WTC11 (cell line): Measurements from ENCODE around the gene HORMAD1. TPM values are rescaled to one million over a fixed set of nuclear protein-coding genes. Genes with fewer than 3 reads are reported as not detected.
"Not testable (repeated sequence)": the region's sequence is repeated elsewhere in the genome, so short reads cannot be mapped to it uniquely, and the experiment has no call there.

ENCODE experiments used
- ATAC-seq: fragments of 200-7000 bp; cut with Tn5 transposase; 2 replicates; pipeline ENCODE4 v1.10.0; 2021; ENCODE audit warnings: mild to moderate bottlenecking, moderate library complexity
- CTCF ChIA-PET: fragments of 300-600 bp; sonication (Branson Sonifier 250); formaldehyde crosslinking; loops from one replicate; lab custom pipeline; 2021; ENCODE audit warnings: antibody characterized with exemption; lab: Charles Lee
- POLR2A ChIA-PET: fragments of 350-600 bp; sonication (Branson Sonifier 250); formaldehyde crosslinking; loops from one replicate; lab custom pipeline; 2021; ENCODE audit warnings: antibody characterized with exemption; lab: Charles Lee
- DNase-seq: peaks from one replicate; pipeline ENCODE4 v3.0.0; 2021; ENCODE audit warnings: low spot score
- H3K27ac Mint-ChIP-seq: 2 replicates; pipeline ENCODE4 v1.8.0; 2021; ENCODE audit warnings: mixed read lengths
- H3K27me3 Mint-ChIP-seq: 2 replicates; pipeline ENCODE4 v1.8.0; 2021; ENCODE audit warnings: low read depth, mild to moderate bottlenecking, moderate library complexity, mixed read lengths
- H3K36me3 Mint-ChIP-seq: 2 replicates; pipeline ENCODE4 v1.8.0; 2021; ENCODE audit warnings: mixed read lengths
- H3K4me1 Mint-ChIP-seq: 2 replicates; pipeline ENCODE4 v1.8.0; 2022; ENCODE audit warnings: mixed read lengths
- H3K4me3 Mint-ChIP-seq: 2 replicates; pipeline ENCODE4 v1.8.0; 2021; ENCODE audit warnings: mild to moderate bottlenecking, moderate library complexity, mixed read lengths
- H3K9me3 Mint-ChIP-seq: 2 replicates; pipeline ENCODE4 v1.8.0; 2021; ENCODE audit warnings: mixed read lengths
- ATF3 ChIP-seq: sonication (generic); formaldehyde crosslinking; conservative IDR thresholded peaks from 2 replicates; pipeline ENCODE4 v1.8.1; 2022; ENCODE audit warnings: mild to moderate bottlenecking, missing genetic modification reagents
- HMGA2 ChIP-seq: fragments of 250-450 bp; sonication (Bioruptor Pico); IDR thresholded peaks from 2 replicates; pipeline ENCODE4 v1.4.0; 2021; ENCODE audit warnings: mild to moderate bottlenecking, moderate library complexity
- JAZF1 ChIP-seq: fragments of 250-450 bp; sonication (Bioruptor Pico); IDR thresholded peaks from 2 replicates; pipeline ENCODE4 v1.9.0; 2021; ENCODE audit warnings: moderate library complexity, mild to moderate bottlenecking, inconsistent platforms
- JUN ChIP-seq: sonication (generic); formaldehyde crosslinking; IDR thresholded peaks from 2 replicates; pipeline ENCODE4 v1.8.0; 2023; ENCODE audit warnings: mild to moderate bottlenecking, missing genetic modification reagents
- NFE2L1 ChIP-seq: sonication (generic); formaldehyde crosslinking; IDR thresholded peaks from 2 replicates; pipeline ENCODE4 v1.8.1; 2023; ENCODE audit warnings: missing genetic modification reagents
- RORB ChIP-seq: fragments of 250-450 bp; sonication (Bioruptor Pico); IDR thresholded peaks from 2 replicates; pipeline ENCODE4 v1.9.0; 2021; ENCODE audit warnings: mild to moderate bottlenecking
- SMAD4 ChIP-seq: sonication (generic); formaldehyde crosslinking; IDR thresholded peaks from 2 replicates; pipeline ENCODE4 v1.8.0; 2022; ENCODE audit warnings: mild to moderate bottlenecking, missing genetic modification reagents
- SOX15 ChIP-seq: fragments of 250-450 bp; sonication (Bioruptor Pico); IDR thresholded peaks from 2 replicates; pipeline ENCODE4 v1.9.0; 2021; ENCODE audit warnings: mild to moderate bottlenecking
- TCF7 ChIP-seq: sonication (generic); formaldehyde crosslinking; IDR thresholded peaks from 2 replicates; pipeline ENCODE4 v1.8.0; 2022; ENCODE audit warnings: mild to moderate bottlenecking, low read depth, missing genetic modification reagents, moderate library complexity
- ZNF121 ChIP-seq: sonication (generic); formaldehyde crosslinking; IDR thresholded peaks from 2 replicates; pipeline ENCODE4 v1.8.0; 2023; ENCODE audit warnings: missing genetic modification reagents
- ZNF138 ChIP-seq: sonication (generic); formaldehyde crosslinking; conservative IDR thresholded peaks from 2 replicates; pipeline ENCODE4 v1.8.1; 2022; ENCODE audit warnings: mild to moderate bottlenecking, moderate library complexity, missing genetic modification reagents
- ZNF232 ChIP-seq: sonication (generic); formaldehyde crosslinking; IDR thresholded peaks from 2 replicates; pipeline ENCODE4 v1.8.0; 2022; ENCODE audit warnings: mild to moderate bottlenecking, missing genetic modification reagents
- ZNF423 ChIP-seq: fragments of 250-450 bp; sonication (Bioruptor Pico); IDR thresholded peaks from 2 replicates; pipeline ENCODE4 v2.1.2; 2022; ENCODE audit warnings: mild to moderate bottlenecking, moderate library complexity
- ZNF425 ChIP-seq: fragments of 250-450 bp; sonication (Bioruptor Pico); conservative IDR thresholded peaks from 2 replicates; pipeline ENCODE4 v1.9.0; 2021; ENCODE audit warnings: mild to moderate bottlenecking
- ZNF671 ChIP-seq: fragments of 250-450 bp; sonication (Bioruptor Pico); IDR thresholded peaks from 2 replicates; pipeline ENCODE4 v1.8.0; 2021; ENCODE audit warnings: mild to moderate bottlenecking
- total RNA-seq: library from RNA; stranded (reverse); gene quantifications from 3 replicates; pipeline ENCODE4 v1.2.3, GENCODE V29; 2021

HORMAD1 gene
- total RNA-seq, 1 experiment from 2014 or later = not detected

- Mint-ChIP-seq H3K9me3 (no peaks in the 10 kb centered on the region), H3K4me3 (no peak overlapping the region), H3K4me1 (no peaks in the 10 kb centered on the region; the same call in 1 of the 2 replicates), H3K27me3 (no peaks in the 10 kb centered on the region), H3K36me3 (peaks cover 39% of the 10 kb centered on the region), H3K27ac (no peak overlapping the region)
- TF ChIP-seq SMAD4 (CRISPR knock-in tag) (no peak), ZNF121 (CRISPR knock-in tag) (peak; percentile 78)
- DNase-seq (no peak), ATAC-seq (no peak)
- ChIA-PET CTCF (no interaction called here), POLR2A (interaction anchor here (1.0 kb wide), 1 partner anchor 9 kb away, joined by 3 read pairs; no protein-coding TSS in a partner anchor)
Measured at GRCh38 chr1:150674881-150675280, 45.8 kb downstream of the HORMAD1 start.

DNA sequence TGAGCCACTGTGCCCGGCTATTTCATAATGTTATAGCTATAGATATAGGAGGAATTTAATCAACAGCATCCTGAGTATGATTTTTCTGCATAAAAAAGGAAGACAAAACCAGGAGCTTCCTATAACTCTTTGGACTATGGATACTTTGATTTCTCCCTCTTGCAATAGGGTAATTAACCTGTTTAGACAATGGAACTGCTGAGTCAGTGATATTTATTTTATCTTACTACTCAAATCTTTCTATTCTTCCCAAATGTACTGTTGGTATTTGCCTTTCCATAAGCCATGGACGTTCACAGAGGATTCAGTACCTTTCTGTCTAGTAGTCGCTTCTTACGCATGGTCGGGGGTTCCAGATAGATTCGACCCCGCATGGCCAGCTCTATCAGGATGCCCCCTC is 57.4 kb downstream of the HORMAD1 start:
- H3K27ac Mint-ChIP-seq = no peak overlapping the region
- H3K36me3 Mint-ChIP-seq = peaks cover 49% of the 10 kb centered on the region

GRCh38 chr1:150662811-150663210 is 57.9 kb downstream of the HORMAD1 start:
- H3K36me3 Mint-ChIP-seq = peaks cover 54% of the 10 kb centered on the region
- H3K27ac Mint-ChIP-seq = 0 out of 2 replicates have a peak overlapping the region, but pooled peaks have one; percentile 7
- ATAC-seq (no peak), DNase-seq (no peak)
- no peaks in the 10 kb centered on the region for H3K27me3 Mint-ChIP-seq
- no peaks in the 10 kb centered on the region for H3K4me1 Mint-ChIP-seq
- no peak for TF ChIP-seq HMGA2
- TF ChIP-seq, all 79 proteins: peak for 0
- ChIA-PET CTCF (interaction anchor here (1.2 kb wide), 1 partner anchor 150 kb away, joined by 3 read pairs; no protein-coding TSS in a partner anchor), POLR2A (interaction anchor here (0.6 kb wide), 1 partner anchor 23 kb away, joined by 3 read pairs; no protein-coding TSS in a partner anchor)
- H3K9me3 Mint-ChIP-seq = peaks cover 8% of the 10 kb centered on the region
- H3K4me3 Mint-ChIP-seq = no peak overlapping the region

More for the DNA sequence above, 57.4 kb downstream of the HORMAD1 start:
- no peaks in the 10 kb centered on the region for H3K4me1 Mint-ChIP-seq
- TF ChIP-seq TCF7 (CRISPR knock-in tag) = no peak
- CTCF ChIA-PET = no interaction called here
- DNase-seq (no peak), ATAC-seq (no peak)
- no peaks in the 10 kb centered on the region for H3K27me3 Mint-ChIP-seq
- no peak overlapping the region for H3K4me3 Mint-ChIP-seq
- peaks cover 8% of the 10 kb centered on the region for H3K9me3 Mint-ChIP-seq
- POLR2A ChIA-PET = interaction anchor here (0.6 kb wide), 1 partner anchor 24 kb away, joined by 3 read pairs; no protein-coding TSS in a partner anchor

GRCh38 chr1:150661156-150661555 is 59.5 kb downstream of the HORMAD1 start:
- H3K36me3 Mint-ChIP-seq = peaks cover 52% of the 10 kb centered on the region
- no peak overlapping the region for H3K27ac Mint-ChIP-seq

DNA sequence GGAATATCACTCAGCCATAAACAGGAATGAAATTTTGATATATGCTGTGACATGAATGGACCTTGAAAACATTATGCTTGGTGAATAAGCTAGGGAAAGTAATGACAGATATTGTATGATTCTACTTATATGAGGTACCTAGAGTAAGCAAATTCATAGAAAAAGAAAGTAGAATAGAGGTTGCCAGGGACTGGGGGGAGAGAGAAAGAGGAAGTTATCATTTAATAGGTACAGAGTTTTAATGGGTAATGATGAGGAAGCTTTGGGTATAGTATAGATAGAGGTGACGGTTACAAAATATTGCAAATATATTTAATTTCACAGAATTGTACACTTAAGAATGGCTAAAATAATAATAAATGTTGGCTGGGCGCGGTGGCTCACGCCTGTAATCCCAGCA is 60.1 kb downstream of the HORMAD1 start:
- ChIA-PET POLR2A (no interaction called here), CTCF (no interaction called here)
- Mint-ChIP-seq H3K27me3 (no peaks in the 10 kb centered on the region), H3K36me3 (peaks cover 51% of the 10 kb centered on the region), H3K4me3 (no peak overlapping the region), H3K9me3 (peaks cover 8% of the 10 kb centered on the region), H3K27ac (peak overlapping the region; percentile 26; the same call in 1 of the 2 replicates), H3K4me1 (peaks cover 13% of the 10 kb centered on the region)
- no peak for DNase-seq
- ATAC-seq = no peak
- no peak for TF ChIP-seq ZNF232 (CRISPR knock-in tag)
- TF ChIP-seq JAZF1 (CRISPR knock-in tag) = no peak
- TF ChIP-seq ZNF423 (CRISPR knock-in tag) = no peak
- no peak for TF ChIP-seq RORB (CRISPR knock-in tag)
- no peak for TF ChIP-seq JUN (CRISPR knock-in tag)
- no peak for TF ChIP-seq ZNF138 (CRISPR knock-in tag)
- TF ChIP-seq ZNF671 (CRISPR knock-in tag) = no peak
- TF ChIP-seq SOX15 (CRISPR knock-in tag) = no peak

More at GRCh38 chr1:150661156-150661555, 59.5 kb downstream of the HORMAD1 start:
- ATAC-seq (no peak), DNase-seq (no peak)
- H3K9me3 Mint-ChIP-seq = peaks cover 8% of the 10 kb centered on the region
- POLR2A ChIA-PET = no interaction called here
- CTCF ChIA-PET = no interaction called here
- no peaks in the 10 kb centered on the region for H3K27me3 Mint-ChIP-seq
- TF ChIP-seq NFE2L1 (CRISPR knock-in tag) (no peak), SMAD4 (CRISPR knock-in tag) (no peak), ATF3 (CRISPR knock-in tag) (no peak), ZNF425 (CRISPR knock-in tag) (no peak)
- peaks cover 8% of the 10 kb centered on the region for H3K4me1 Mint-ChIP-seq
- H3K4me3 Mint-ChIP-seq = no peak overlapping the region

- not testable (repeated sequence) for H3K27me3 Mint-ChIP-seq
Measured at GRCh38 chr1:150657064-150657463, 63.6 kb downstream of the HORMAD1 start.

GRCh38 chr1:150654635-150655034 is 66.1 kb downstream of the HORMAD1 start:
- H3K9me3 Mint-ChIP-seq, CTCF ChIA-PET, H3K4me3 Mint-ChIP-seq, ATAC-seq, H3K27me3 Mint-ChIP-seq, DNase-seq: not testable (repeated sequence)
- H3K27ac Mint-ChIP-seq = peak overlapping the region; percentile 82
- POLR2A ChIA-PET = interaction anchor here (1.2 kb wide), 1 partner anchor 25 kb away, joined by 3 read pairs; the partner anchor contains the start of gene ENSA
- peaks cover 27% of the 10 kb centered on the region for H3K4me1 Mint-ChIP-seq
- peaks cover 46% of the 10 kb centered on the region for H3K36me3 Mint-ChIP-seq

More at GRCh38 chr1:150657064-150657463, 63.6 kb downstream of the HORMAD1 start:
- H3K27ac Mint-ChIP-seq, DNase-seq, H3K4me3 Mint-ChIP-seq, H3K9me3 Mint-ChIP-seq, POLR2A ChIA-PET, ATAC-seq, CTCF ChIA-PET: not testable (repeated sequence)
- peaks cover 20% of the 10 kb centered on the region for H3K4me1 Mint-ChIP-seq
- peaks cover 53% of the 10 kb centered on the region for H3K36me3 Mint-ChIP-seq
